Measurements from ENCODE around the gene EFHC2. TPM values are rescaled to one million over a fixed set of nuclear protein-coding genes. Genes with fewer than 3 reads are reported as not detected.
A peak's percentile ranks its signal among the peaks of the same experiment; 100 is the strongest.

EFHC2 gene, protein sequence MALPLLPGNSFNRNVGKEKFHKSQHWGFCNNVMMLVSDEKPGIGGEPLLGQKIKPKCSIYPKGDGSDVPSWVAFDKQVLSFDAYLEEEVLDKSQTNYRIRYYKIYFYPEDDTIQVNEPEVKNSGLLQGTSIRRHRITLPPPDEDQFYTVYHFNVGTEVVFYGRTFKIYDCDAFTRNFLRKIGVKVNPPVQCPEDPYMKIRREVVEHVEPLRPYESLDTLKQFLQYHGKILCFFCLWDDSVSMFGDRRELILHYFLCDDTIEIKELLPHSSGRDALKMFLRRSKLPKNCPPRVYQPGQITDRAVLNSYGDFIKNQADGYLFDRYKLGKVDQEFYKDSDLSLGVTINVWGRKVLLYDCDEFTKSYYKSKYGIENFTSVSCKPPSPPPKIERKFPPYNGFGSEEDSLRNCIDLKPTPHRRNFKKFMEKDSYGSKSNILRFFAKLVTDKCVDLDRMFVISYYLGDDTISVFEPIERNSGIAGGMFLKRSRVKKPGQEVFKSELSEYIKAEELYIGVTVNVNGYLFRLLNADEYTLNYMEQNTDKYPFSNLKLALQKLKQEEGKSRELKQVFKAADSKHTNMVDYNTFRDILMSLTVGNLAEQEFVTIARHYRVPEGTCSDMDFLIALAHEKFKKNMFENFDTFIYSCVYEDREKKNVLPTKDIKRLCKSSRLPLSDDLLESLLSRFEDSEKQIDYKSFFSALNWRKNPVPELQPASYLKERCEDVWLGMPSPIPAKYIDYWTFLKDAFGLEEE
- 6.1 TPM for total RNA-seq
- 2.0 TPM for polyA plus RNA-seq

DNA sequence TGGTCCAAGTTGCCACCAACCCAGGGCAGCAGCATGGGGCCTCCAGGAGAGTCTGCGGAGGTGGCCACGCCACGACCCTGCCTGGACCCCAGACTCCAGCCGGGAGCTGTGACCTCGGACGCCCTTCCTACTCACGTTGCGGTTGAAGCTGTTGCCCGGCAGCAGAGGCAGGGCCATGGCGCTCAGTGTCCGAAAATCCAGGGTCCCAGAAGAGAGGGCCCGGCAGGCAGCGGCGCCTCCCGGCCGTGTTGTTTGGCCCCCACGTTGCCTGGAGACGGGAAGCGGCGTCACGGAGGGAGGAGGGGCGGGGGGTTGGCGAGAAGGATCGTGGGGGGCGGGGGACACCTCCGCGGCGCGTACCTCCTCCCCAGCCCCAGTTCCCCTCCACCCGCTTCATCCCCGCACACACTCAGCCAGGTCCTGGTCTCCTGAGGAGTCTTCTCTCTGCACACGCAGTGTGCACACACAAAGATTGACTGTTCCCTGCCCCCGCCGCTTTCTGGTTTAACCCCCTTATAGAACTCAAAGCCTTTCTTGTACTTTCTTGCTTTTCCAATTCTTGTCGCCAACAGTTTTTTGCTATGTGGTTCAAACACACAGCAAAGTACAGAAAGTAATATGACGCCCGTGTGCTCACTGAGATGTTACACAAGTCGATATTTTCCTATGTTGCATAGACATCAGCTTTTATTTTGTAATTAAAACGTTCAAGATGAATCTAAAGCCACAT is at the start of gene EFHC2:
Gene EFHC2, minus strand, starts transcription at position 261 of the 730 bp plus-strand sequence. Its CDS starts 84 bp downstream, at position 177.
- no peak within 1 kb of the TSS for H3K27ac ChIP-seq (ENCODE audit: low read depth)
- H3K4me1 ChIP-seq (ENCODE audit: insufficient read depth), result no peaks in the 10 kb centered on the region
- H3K4me3 ChIP-seq (ENCODE audit: low read depth, low read length), result peak within 1 kb of the TSS; percentile 47
- H3K36me3 ChIP-seq (ENCODE audit: insufficient read depth), result no peaks in the 10 kb centered on the region
- 2% methylated on average over 33 of the region's 39 CpGs for WGBS
- DNase-seq (ENCODE audit: extremely low spot score), result no peak

- Histone ChIP-seq H3K27ac (ENCODE audit: low read depth) (no peak overlapping the region), H3K4me1 (ENCODE audit: insufficient read depth) (no peaks in the 10 kb centered on the region), H3K4me3 (ENCODE audit: low read depth, low read length) (no peak overlapping the region), H3K36me3 (ENCODE audit: insufficient read depth) (no peaks in the 10 kb centered on the region)
- WGBS, result 74% methylated on average over 1 of the region's 1 CpG
- no peak for DNase-seq (ENCODE audit: extremely low spot score)
These were observed 49.3 kb upstream of the EFHC2 start for GRCh38 chrX:44392767-44393166.

DNA sequence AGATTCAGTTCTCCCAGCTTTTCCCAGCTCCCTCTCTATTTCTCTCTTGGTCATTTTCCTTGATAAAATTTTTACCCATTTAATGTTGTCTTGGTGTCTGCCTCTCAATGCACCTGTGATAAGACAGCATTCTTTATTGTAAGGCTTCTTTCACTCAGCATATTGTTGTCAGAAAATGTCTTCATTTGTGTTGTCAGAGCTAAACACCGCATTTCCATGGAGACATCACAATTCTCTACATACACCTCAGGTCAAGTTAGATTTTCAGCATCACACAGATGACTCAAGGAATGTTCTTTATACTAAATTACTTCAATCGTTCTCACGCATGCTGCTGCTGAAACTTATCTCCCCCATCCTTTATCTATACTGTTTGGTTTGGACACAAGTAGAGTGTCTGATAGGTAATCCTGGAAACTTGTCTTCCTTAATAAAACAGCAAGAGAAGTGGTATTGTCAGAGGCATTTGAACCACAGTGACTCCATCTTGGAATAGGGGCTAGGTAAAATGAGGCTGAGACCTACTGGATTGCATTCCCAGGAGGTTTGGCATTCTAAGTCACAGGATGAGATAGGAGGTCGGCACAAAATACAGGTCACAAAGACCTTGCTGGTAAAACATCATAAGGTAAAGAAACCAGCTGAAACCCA is 41.3 kb upstream of the EFHC2 start:
- DNase-seq (ENCODE audit: extremely low spot score), result no peak
- no peak overlapping the region for H3K4me3 ChIP-seq (ENCODE audit: low read depth, low read length)
- WGBS, result 84% methylated on average over 4 of the region's 4 CpGs

DNA sequence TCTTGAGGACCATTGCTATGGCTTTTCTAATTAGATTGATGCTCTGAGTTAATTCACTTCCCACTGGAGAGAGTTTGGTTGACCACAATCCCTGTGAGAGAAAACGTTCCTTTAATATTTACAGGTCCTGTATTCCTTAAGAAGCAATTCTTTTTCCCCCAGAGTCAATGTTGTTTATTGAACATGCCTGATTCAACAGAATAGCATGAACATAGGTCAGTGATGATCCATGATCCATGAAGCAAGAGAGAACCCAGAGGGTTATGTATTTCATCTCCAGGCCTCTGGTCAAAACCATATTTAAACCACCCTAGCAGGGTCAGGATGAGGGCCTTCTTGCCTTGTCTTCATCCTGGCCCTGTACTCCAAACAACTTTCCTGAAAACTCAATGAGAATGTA is 39.4 kb upstream of the EFHC2 start:
- 73% methylated on average over 1 of the region's 1 CpG for WGBS
- no peaks in the 10 kb centered on the region for H3K4me1 ChIP-seq (ENCODE audit: insufficient read depth)
- no peak for DNase-seq (ENCODE audit: extremely low spot score)
- H3K4me3 ChIP-seq (ENCODE audit: low read depth, low read length), result no peak overlapping the region
- H3K36me3 ChIP-seq (ENCODE audit: insufficient read depth), result no peaks in the 10 kb centered on the region
- no peak overlapping the region for H3K27ac ChIP-seq (ENCODE audit: low read depth)

More for the DNA sequence above, 41.3 kb upstream of the EFHC2 start:
- Histone ChIP-seq H3K36me3 (ENCODE audit: insufficient read depth) (no peaks in the 10 kb centered on the region), H3K27ac (ENCODE audit: low read depth) (no peak overlapping the region), H3K4me1 (ENCODE audit: insufficient read depth) (no peaks in the 10 kb centered on the region)

GRCh38 chrX:44352758-44353157 is 9.3 kb upstream of the EFHC2 start:
- no peak overlapping the region for H3K27ac ChIP-seq (ENCODE audit: low read depth)
- DNase-seq (ENCODE audit: extremely low spot score), result no peak
- WGBS, result 64% methylated on average over 5 of the region's 5 CpGs

GRCh38 chrX:44349561-44349960 is 6.1 kb upstream of the EFHC2 start:
- H3K27ac ChIP-seq (ENCODE audit: low read depth), result no peak overlapping the region
- no peaks in the 10 kb centered on the region for H3K4me1 ChIP-seq (ENCODE audit: insufficient read depth)
- no peaks in the 10 kb centered on the region for H3K36me3 ChIP-seq (ENCODE audit: insufficient read depth)
- no peak for DNase-seq (ENCODE audit: extremely low spot score)
- 24% methylated on average over 5 of the region's 5 CpGs for WGBS
- H3K4me3 ChIP-seq (ENCODE audit: low read depth, low read length), result no peak overlapping the region

More at GRCh38 chrX:44352758-44353157, 9.3 kb upstream of the EFHC2 start:
- H3K36me3 ChIP-seq (ENCODE audit: insufficient read depth), result no peaks in the 10 kb centered on the region
- H3K4me3 ChIP-seq (ENCODE audit: low read depth, low read length), result no peak overlapping the region
- H3K4me1 ChIP-seq (ENCODE audit: insufficient read depth), result no peaks in the 10 kb centered on the region

- DNase-seq (ENCODE audit: extremely low spot score), result no peak
- 49% methylated on average over 7 of the region's 7 CpGs for WGBS
- Histone ChIP-seq H3K27ac (ENCODE audit: low read depth) (no peak overlapping the region), H3K4me3 (ENCODE audit: low read depth, low read length) (no peak overlapping the region), H3K36me3 (ENCODE audit: insufficient read depth) (no peaks in the 10 kb centered on the region), H3K4me1 (ENCODE audit: insufficient read depth) (no peaks in the 10 kb centered on the region)
These were observed 1.2 kb upstream of the EFHC2 start for GRCh38 chrX:44344687-44345086.

DNA sequence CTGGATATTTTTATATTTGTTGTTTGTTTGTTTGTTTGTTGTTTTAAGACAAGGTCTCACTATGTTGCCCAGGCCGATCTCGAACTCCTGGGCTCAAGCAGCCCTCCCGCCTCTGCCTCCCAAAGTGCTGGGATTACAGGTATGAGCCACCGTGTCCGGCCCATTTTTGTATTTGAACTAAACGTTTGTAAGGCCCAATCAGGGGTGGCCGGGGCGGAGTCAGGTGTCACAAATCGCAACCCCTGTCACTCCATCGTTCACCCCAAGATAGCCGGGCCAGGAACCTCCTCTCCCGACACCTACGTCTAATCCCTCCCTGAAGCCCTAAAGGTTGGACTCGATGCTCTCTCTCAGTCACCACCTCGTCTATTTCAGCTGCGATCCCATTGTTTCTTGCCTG is 722 bp upstream of the EFHC2 start:
- H3K27ac ChIP-seq (ENCODE audit: low read depth), result no peak overlapping the region
- WGBS, result 34% methylated on average over 16 of the region's 16 CpGs
- no peak for DNase-seq (ENCODE audit: extremely low spot score)
- H3K4me3 ChIP-seq (ENCODE audit: low read depth, low read length), result no peak overlapping the region
- H3K4me1 ChIP-seq (ENCODE audit: insufficient read depth), result no peaks in the 10 kb centered on the region
- no peaks in the 10 kb centered on the region for H3K36me3 ChIP-seq (ENCODE audit: insufficient read depth)

DNA sequence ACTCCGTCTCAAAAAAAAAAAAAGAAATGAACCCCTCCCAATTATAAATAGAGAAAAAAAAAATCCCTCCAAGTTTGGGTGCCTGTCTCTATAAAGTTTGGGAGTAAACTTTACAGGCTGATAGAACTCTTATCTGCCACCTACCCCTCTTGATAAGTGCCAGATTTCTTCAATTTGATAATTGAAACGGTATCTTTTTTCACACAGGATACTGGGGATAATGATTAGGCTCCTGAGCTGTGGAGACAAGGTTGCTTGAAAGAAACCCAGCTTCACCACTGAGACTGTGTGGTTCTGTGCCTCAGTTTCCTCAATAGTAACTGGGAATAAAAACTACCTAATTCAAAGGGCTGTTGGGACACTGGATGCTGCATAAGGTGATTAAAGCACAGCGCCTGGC is 606 bp downstream of the EFHC2 start:
- Histone ChIP-seq H3K27ac (ENCODE audit: low read depth) (no peak overlapping the region), H3K36me3 (ENCODE audit: insufficient read depth) (no peaks in the 10 kb centered on the region), H3K4me3 (ENCODE audit: low read depth, low read length) (peak overlapping the region; percentile 47), H3K4me1 (ENCODE audit: insufficient read depth) (no peaks in the 10 kb centered on the region)
- 58% methylated on average over 3 of the region's 3 CpGs for WGBS
- DNase-seq (ENCODE audit: extremely low spot score), result no peak

- no peak for DNase-seq (ENCODE audit: extremely low spot score)
- H3K36me3 ChIP-seq (ENCODE audit: insufficient read depth), result no peaks in the 10 kb centered on the region
- H3K4me3 ChIP-seq (ENCODE audit: low read depth, low read length), result no peak overlapping the region
- no peaks in the 10 kb centered on the region for H3K4me1 ChIP-seq (ENCODE audit: insufficient read depth)
- WGBS, result 77% methylated on average over 5 of the region's 5 CpGs
- no peak overlapping the region for H3K27ac ChIP-seq (ENCODE audit: low read depth)
These were observed 5.1 kb downstream of the EFHC2 start for GRCh38 chrX:44338361-44338760.

GRCh38 chrX:44332437-44332836 is 11.0 kb downstream of the EFHC2 start:
- WGBS, result 100% methylated on average over 1 of the region's 1 CpG

DNA sequence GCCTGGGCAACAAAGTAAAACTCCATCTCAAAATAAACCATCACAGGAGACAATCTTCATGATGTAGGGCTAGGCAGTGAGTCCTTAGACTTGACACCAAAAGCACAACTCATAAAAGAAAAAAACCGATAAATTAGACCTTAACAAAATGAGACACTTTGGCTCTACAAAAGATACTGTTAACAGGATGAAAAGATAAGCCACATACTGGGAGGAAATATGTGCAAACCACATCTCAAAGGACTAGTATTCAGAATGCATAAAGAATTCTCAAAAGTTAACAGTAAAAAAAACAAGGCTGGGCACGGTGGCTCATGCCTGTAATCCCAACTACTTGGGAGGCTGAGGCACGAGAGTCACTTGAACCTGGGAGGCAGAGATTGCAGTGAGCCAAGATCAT is 13.2 kb downstream of the EFHC2 start:
- WGBS, result 73% methylated on average over 3 of the region's 3 CpGs
- H3K4me3 ChIP-seq (ENCODE audit: low read depth, low read length), result no peak overlapping the region
- H3K36me3 ChIP-seq (ENCODE audit: insufficient read depth), result no peaks in the 10 kb centered on the region
- DNase-seq (ENCODE audit: extremely low spot score), result no peak
- no peaks in the 10 kb centered on the region for H3K4me1 ChIP-seq (ENCODE audit: insufficient read depth)
- no peak overlapping the region for H3K27ac ChIP-seq (ENCODE audit: low read depth)

More at GRCh38 chrX:44332437-44332836, 11.0 kb downstream of the EFHC2 start:
- H3K27ac ChIP-seq (ENCODE audit: low read depth), result no peak overlapping the region
- no peaks in the 10 kb centered on the region for H3K4me1 ChIP-seq (ENCODE audit: insufficient read depth)
- DNase-seq (ENCODE audit: extremely low spot score), result no peak
- H3K4me3 ChIP-seq (ENCODE audit: low read depth, low read length), result no peak overlapping the region
- H3K36me3 ChIP-seq (ENCODE audit: insufficient read depth), result no peaks in the 10 kb centered on the region

DNA sequence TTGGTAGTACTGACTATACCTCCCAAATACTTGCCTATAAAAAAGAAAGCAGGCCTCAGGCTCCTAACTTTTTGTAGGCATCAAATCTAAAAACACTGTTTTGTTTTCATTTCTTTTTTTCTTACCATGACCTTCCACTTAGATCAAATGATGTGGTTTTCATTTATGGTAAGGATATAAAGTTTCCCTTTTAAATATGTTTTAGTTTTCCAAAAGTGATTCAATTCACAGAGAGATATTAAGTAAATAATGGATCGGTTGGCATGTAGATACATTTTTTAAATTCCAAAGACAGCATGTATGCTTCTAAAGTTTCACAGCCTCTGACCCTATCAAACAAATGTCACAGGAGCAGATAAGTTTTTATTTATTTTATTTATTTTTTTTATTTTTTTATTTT is 23.9 kb downstream of the EFHC2 start:
- 92% methylated on average over 1 of the region's 1 CpG for WGBS
- H3K4me1 ChIP-seq (ENCODE audit: insufficient read depth), result no peaks in the 10 kb centered on the region
- DNase-seq (ENCODE audit: extremely low spot score), result no peak
- H3K4me3 ChIP-seq (ENCODE audit: low read depth, low read length), result no peak overlapping the region
- no peaks in the 10 kb centered on the region for H3K36me3 ChIP-seq (ENCODE audit: insufficient read depth)
- no peak overlapping the region for H3K27ac ChIP-seq (ENCODE audit: low read depth)
